ENCODE data around the gene ABCF2. TPM values are rescaled to one million over a fixed set of nuclear protein-coding genes. Genes with fewer than 3 reads are reported as not detected.

ABCF2 gene
- total RNA-seq, 2 donors from 2014 or later, result 43.3 to 48.9 TPM

DNA sequence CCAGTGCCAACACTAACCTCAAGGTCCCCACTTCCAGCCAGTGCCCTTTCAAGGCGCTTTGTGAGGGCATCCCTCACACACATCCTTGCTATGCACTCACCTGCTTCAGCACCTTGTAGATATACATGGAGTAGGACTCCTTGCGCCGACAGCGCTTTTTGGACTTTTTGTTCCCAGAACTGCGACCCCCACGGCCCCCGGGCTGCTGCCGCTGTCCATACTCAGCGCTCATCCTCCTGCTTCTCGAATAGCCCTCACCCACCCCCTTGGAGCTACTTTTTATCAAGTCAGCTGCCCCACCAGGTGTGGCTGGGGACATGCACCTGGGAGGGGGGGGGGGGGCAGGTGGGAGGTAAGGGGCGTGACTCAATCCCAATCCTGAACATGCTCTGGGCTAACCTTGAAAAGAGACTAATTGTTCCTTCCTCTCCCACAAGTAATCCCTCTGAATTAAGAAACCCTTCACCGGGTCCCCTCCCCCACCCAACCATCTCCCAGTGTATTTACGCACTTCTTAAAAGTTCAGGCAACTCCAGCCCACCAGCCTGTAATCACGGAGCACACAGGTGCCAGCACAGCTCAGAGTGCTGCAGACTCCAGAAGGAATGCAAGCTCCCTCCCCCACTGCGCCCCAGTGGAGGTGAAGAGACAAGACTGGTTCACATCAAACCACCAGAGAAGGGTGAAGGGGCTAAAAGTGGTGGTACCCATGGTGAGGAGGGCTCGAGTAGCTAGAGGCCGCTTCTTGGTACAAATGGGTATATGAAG lies 16.7 kb downstream of the ABCF2 start, which contains the start of gene H2BK1:
H2BK1 (minus strand) TSS at position 402 of the 768 bp plus-strand sequence; CDS start at position 232, 170 bp downstream.
- Mint-ChIP-seq H3K36me3 (ENCODE audit: low read depth) (peaks cover 24% of the 10 kb centered on the region), H3K9me3 (no peaks in the 10 kb centered on the region), H3K4me1 (peaks cover 15% of the 10 kb centered on the region), H3K27me3 (ENCODE audit: insufficient read depth) (peaks cover 14% of the 10 kb centered on the region), H3K27ac (peak within 1 kb of the TSS; percentile 29), H3K4me3 (peak within 1 kb of the TSS; percentile 25)
- Histone ChIP-seq H3K27me3 (ENCODE audit: control insufficient read depth, insufficient read depth, low read length, poor library complexity, severe bottlenecking) (no peaks in the 10 kb centered on the region), H3K9ac (ENCODE audit: extremely low read depth, low read length, poor library complexity, severe bottlenecking) (no peak within 1 kb of the TSS), H3K27ac (ENCODE audit: low read depth, low read length) (no peak within 1 kb of the TSS), H3K4me1 (ENCODE audit: control insufficient read depth, insufficient read depth, low read length) (peaks cover 8% of the 10 kb centered on the region), H3K4me3 (ENCODE audit: low read length) (no peak within 1 kb of the TSS), H3K36me3 (ENCODE audit: control insufficient read depth, insufficient read depth, low read length) (peaks cover 24% of the 10 kb centered on the region), H3K9me3 (ENCODE audit: control insufficient read depth, low read length) (no peaks in the 10 kb centered on the region)
- WGBS, 2 experiments (ENCODE audit: insufficient coverage in 1 of 2, insufficient read length in 1 of 2), result 88 to 89% methylated on average over 11 to 16 of the region's 17 CpGs
- no peak for TF ChIP-seq CTCF (conservative IDR thresholded peaks at IDR 0.05)
- DNase-seq, result peak; percentile 67

GRCh38 chr7:151209588-151209987 lies 17.4 kb downstream of the ABCF2 start:
- no peak overlapping the region for H3K27ac Mint-ChIP-seq
- no peaks in the 10 kb centered on the region for H3K9me3 Mint-ChIP-seq
- H3K36me3 Mint-ChIP-seq (ENCODE audit: low read depth), result peaks cover 17% of the 10 kb centered on the region
- Histone ChIP-seq H3K27me3 (ENCODE audit: control insufficient read depth, insufficient read depth, low read length, poor library complexity, severe bottlenecking) (peaks cover 5% of the 10 kb centered on the region), H3K9ac (ENCODE audit: extremely low read depth, low read length, poor library complexity, severe bottlenecking) (no peak overlapping the region), H3K36me3 (ENCODE audit: control insufficient read depth, insufficient read depth, low read length) (peaks cover 17% of the 10 kb centered on the region), H3K4me3 (ENCODE audit: low read length) (no peak overlapping the region), H3K27ac (ENCODE audit: low read depth, low read length) (no peak overlapping the region), H3K9me3 (ENCODE audit: control insufficient read depth, low read length) (no peaks in the 10 kb centered on the region), H3K4me1 (ENCODE audit: control insufficient read depth, insufficient read depth, low read length) (peaks cover 8% of the 10 kb centered on the region)
- TF ChIP-seq CTCF (conservative IDR thresholded peaks at IDR 0.05), result no peak
- DNase-seq, result no peak
- peaks cover 15% of the 10 kb centered on the region for H3K4me1 Mint-ChIP-seq
- peaks cover 21% of the 10 kb centered on the region for H3K27me3 Mint-ChIP-seq (ENCODE audit: insufficient read depth)
- no peak overlapping the region for H3K4me3 Mint-ChIP-seq
- 92 to 96% methylated on average over 5 to 6 of the region's 6 CpGs for WGBS, 2 experiments (ENCODE audit: insufficient coverage in 1 of 2, insufficient read length in 1 of 2)

DNA sequence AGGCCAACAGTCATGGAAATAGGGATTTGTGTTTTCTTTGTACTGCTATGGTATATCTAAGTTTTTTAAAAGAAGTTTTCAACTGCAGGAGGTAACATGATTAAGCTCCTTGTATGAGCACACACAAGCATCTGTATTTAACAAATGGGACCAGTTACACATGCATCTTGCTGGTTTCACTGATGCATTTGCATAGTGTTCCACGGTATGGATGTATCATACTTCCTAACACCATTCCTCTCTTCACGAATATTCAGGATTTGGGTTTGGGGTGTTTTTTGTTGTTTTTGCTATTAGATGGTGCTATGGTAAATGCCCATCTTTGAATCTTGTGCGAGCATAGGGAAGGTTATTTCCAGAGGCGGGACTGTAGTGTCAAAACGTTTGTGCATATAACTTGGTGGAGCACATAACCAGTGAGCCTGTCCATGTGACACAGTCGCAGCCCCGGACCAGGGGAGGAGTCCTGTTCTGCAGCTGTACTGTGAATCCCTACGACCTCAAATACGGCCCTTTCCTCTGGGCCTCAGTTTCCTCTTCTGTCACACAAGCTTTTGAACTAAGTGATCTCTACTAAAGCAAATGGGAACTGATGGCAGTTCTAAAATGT lies 18.6 kb downstream of the ABCF2 start:
- Histone ChIP-seq H3K9me3 (ENCODE audit: control insufficient read depth, low read length) (no peaks in the 10 kb centered on the region), H3K4me3 (ENCODE audit: low read length) (no peak overlapping the region), H3K4me1 (ENCODE audit: control insufficient read depth, insufficient read depth, low read length) (peaks cover 8% of the 10 kb centered on the region), H3K9ac (ENCODE audit: extremely low read depth, low read length, poor library complexity, severe bottlenecking) (no peak overlapping the region), H3K36me3 (ENCODE audit: control insufficient read depth, insufficient read depth, low read length) (peaks cover 5% of the 10 kb centered on the region), H3K27ac (ENCODE audit: low read depth, low read length) (no peak overlapping the region), H3K27me3 (ENCODE audit: control insufficient read depth, insufficient read depth, low read length, poor library complexity, severe bottlenecking) (peaks cover 6% of the 10 kb centered on the region)
- Mint-ChIP-seq H3K27me3 (ENCODE audit: insufficient read depth) (peaks cover 32% of the 10 kb centered on the region), H3K27ac (no peak overlapping the region), H3K4me3 (no peak overlapping the region), H3K36me3 (ENCODE audit: low read depth) (peaks cover 11% of the 10 kb centered on the region), H3K4me1 (peaks cover 15% of the 10 kb centered on the region), H3K9me3 (no peaks in the 10 kb centered on the region)
- DNase-seq, result no peak
- 75 to 84% methylated on average over 5 to 9 of the region's 9 CpGs for WGBS, 2 experiments (ENCODE audit: insufficient coverage in 1 of 2, insufficient read length in 1 of 2)
- TF ChIP-seq CTCF (conservative IDR thresholded peaks at IDR 0.05), result no peak

All from endodermal cell (in vitro differentiated cells).